Erythroblast (primary cell): ENCODE measurements around the gene OPCML.

Experiments
- GATA1 ChIP-seq: IDR thresholded peaks from 2 replicates; pipeline ENCODE4 v1.6.1; 2011; ENCODE audit warnings: low read depth, mild to moderate bottlenecking, control low read depth, low read length, moderate library complexity
- POLR2A ChIP-seq: IDR thresholded peaks from 2 replicates; pipeline ENCODE4 v1.6.1; 2011; ENCODE audit warnings: mild to moderate bottlenecking, low read length

GRCh38 chr11:133004369-133004768 lies 527.9 kb downstream of the OPCML start:
- TF ChIP-seq POLR2A (no peak), GATA1 (no peak)
